PC-3 (cell line): ENCODE data around the gene MON2.

Source experiments
- CTCF ChIP-seq: fragments of 300-600 bp; sonication (generic); conservative IDR thresholded peaks from 2 replicates; pipeline ENCODE4 v1.5.1; 2017; ENCODE audit warnings: antibody characterized with exemption, low read depth, mild to moderate bottlenecking, low read length
- EZH2 ChIP-seq: fragments of 300-600 bp; sonication (generic); IDR thresholded peaks from one replicate; pipeline ENCODE4 v1.6.1; 2017; ENCODE audit warnings: antibody characterized with exemption, mild to moderate bottlenecking, low read length; ENCODE audit not compliant: unreplicated experiment
- EZH2phosphoT487 ChIP-seq: fragments of 300-600 bp; sonication (generic); IDR thresholded peaks from 2 replicates; pipeline ENCODE4 v1.6.1; 2018; ENCODE audit warnings: mild to moderate bottlenecking, antibody characterized with exemption, low read length, borderline replicate concordance

GRCh38 chr12:62631471-62632410, 165.1 kb downstream of the MON2 start:
- no peak; the same call in 1 of the 2 replicates for TF ChIP-seq CTCF
- TF ChIP-seq EZH2 = no peak
- no peak for TF ChIP-seq EZH2phosphoT487
